ENCODE results near the gene C17orf58.

The C17orf58 gene

DNA sequence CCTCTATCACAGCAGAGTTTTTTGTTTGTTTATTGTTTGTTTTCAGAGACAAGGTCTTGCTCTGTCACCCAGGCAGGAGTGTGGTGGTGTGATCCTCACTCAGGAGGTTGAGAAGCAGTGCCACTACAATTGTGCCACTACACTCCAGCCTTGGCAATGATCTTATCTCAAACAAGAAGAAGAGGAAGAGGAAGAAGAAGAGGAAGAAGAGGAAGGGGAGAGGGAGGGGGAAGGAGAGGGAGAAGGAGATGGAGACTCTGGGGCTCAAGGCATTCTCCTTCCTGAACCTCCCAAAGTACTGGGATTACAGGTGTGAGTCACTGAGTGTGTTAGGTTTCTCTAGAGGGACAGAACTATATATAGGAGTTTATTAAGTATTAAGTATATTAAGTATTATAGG lies 17.1 kb upstream of the C17orf58 start:
- peak in 1 of 2 experiments; percentile 36 for DNase-seq (ENCODE audit: low read depth in 1 of 2, low spot score in 1 of 2)
- TF ChIP-seq GABPA (IDR thresholded peaks at IDR 0.05; ENCODE audit: low read depth) (no peak), POLR2AphosphoS5 (IDR thresholded peaks at IDR 0.05; ENCODE audit: low read depth) (no peak), SPI1 (IDR thresholded peaks at IDR 0.05; ENCODE audit: borderline replicate concordance, low read depth) (peak; percentile 39; the same call in 1 of the 2 replicates)
- H3K4me3 ChIP-seq (replicated peaks; ENCODE audit: insufficient read depth, low read length) = no peak overlapping the region

DNA sequence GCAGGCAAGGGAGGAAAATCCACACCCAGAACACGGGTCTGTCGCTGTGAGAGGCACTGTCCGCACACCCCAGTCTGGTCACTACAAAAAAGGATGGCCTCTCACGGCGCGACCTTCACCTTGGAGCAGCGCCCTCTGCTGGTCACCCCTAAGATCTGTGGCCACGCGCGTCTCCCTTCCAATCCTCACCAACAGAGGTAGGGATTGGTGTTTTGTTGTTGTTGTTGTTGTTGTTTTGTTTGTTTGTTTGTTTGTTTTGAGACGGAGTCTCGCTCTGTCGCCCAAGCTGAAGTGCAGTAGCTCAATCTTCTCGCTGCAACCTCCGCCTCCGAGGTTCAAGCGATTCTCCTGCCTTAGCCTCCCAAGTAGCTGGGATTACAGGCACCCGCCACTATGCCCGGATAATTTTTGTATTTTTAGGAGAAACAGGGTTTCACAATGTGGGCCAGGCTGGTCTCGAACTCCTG lies 15.0 kb upstream of the C17orf58 start:
- no peak overlapping the region for H3K4me3 ChIP-seq (replicated peaks; ENCODE audit: insufficient read depth, low read length)
- TF ChIP-seq CTCF (IDR thresholded peaks at IDR 0.05; ENCODE audit: insufficient read depth, low read length) = peak; percentile 27
- TF ChIP-seq, protein P1, sequence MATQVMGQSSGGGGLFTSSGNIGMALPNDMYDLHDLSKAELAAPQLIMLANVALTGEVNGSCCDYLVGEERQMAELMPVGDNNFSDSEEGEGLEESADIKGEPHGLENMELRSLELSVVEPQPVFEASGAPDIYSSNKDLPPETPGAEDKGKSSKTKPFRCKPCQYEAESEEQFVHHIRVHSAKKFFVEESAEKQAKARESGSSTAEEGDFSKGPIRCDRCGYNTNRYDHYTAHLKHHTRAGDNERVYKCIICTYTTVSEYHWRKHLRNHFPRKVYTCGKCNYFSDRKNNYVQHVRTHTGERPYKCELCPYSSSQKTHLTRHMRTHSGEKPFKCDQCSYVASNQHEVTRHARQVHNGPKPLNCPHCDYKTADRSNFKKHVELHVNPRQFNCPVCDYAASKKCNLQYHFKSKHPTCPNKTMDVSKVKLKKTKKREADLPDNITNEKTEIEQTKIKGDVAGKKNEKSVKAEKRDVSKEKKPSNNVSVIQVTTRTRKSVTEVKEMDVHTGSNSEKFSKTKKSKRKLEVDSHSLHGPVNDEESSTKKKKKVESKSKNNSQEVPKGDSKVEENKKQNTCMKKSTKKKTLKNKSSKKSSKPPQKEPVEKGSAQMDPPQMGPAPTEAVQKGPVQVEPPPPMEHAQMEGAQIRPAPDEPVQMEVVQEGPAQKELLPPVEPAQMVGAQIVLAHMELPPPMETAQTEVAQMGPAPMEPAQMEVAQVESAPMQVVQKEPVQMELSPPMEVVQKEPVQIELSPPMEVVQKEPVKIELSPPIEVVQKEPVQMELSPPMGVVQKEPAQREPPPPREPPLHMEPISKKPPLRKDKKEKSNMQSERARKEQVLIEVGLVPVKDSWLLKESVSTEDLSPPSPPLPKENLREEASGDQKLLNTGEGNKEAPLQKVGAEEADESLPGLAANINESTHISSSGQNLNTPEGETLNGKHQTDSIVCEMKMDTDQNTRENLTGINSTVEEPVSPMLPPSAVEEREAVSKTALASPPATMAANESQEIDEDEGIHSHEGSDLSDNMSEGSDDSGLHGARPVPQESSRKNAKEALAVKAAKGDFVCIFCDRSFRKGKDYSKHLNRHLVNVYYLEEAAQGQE (IDR thresholded peaks at IDR 0.05; ENCODE audit: insufficient replicate concordance, low read depth) = no peak
- no peak overlapping the region for H3K27ac ChIP-seq (replicated peaks)
- DNase-seq (ENCODE audit: low read depth in 1 of 2, low spot score in 1 of 2) = peak in 1 of 2 experiments; percentile 24
- H3K27me3 ChIP-seq (ENCODE audit: insufficient read depth, poor library complexity, severe bottlenecking) = no peaks in the 10 kb centered on the region

More for the DNA sequence above, 17.1 kb upstream of the C17orf58 start:
- Histone ChIP-seq H3K27ac (replicated peaks) (no peak overlapping the region), H3K27me3 (ENCODE audit: insufficient read depth, poor library complexity, severe bottlenecking) (no peaks in the 10 kb centered on the region)

GRCh38 chr17:68006797-68007196 lies 10.5 kb upstream of the C17orf58 start:
- no peak for DNase-seq (ENCODE audit: low read depth in 1 of 2, low spot score in 1 of 2)
- H3K27ac ChIP-seq (replicated peaks) = no peak overlapping the region

More at GRCh38 chr17:68006797-68007196, 10.5 kb upstream of the C17orf58 start:
- Histone ChIP-seq H3K4me3 (replicated peaks; ENCODE audit: insufficient read depth, low read length) (no peak overlapping the region), H3K27me3 (ENCODE audit: insufficient read depth, poor library complexity, severe bottlenecking) (no peaks in the 10 kb centered on the region)
- TF ChIP-seq CTCF (IDR thresholded peaks at IDR 0.05; ENCODE audit: insufficient read depth, low read length) (no peak), GABPA (IDR thresholded peaks at IDR 0.05; ENCODE audit: low read depth) (no peak), POLR2AphosphoS5 (IDR thresholded peaks at IDR 0.05; ENCODE audit: low read depth) (no peak), SPI1 (IDR thresholded peaks at IDR 0.05; ENCODE audit: borderline replicate concordance, low read depth) (no peak)
- TF ChIP-seq, protein P1 (IDR thresholded peaks at IDR 0.05; ENCODE audit: insufficient replicate concordance, low read depth) = no peak

Measured in HL-60 (cell line).